Liver (tissue), 9 donors: ENCODE data around the gene IFT52. TPM values are rescaled to one million over a fixed set of nuclear protein-coding genes. Genes with fewer than 3 reads are reported as not detected.

ENCODE experiments used
- DNase-seq: peaks from one replicate; pipeline ENCODE4 v3.0.0-alpha.2; 2017; ENCODE audit warnings: low spot score
- H3K27ac ChIP-seq, 2 donors: one replicate each; pipeline ENCODE4 v1.7.0; 2013; ENCODE audit warnings: inconsistent platforms in 2 of 2, low read length in 2 of 2, control low read depth in 1 of 2, low read depth in 1 of 2, mild to moderate bottlenecking in 1 of 2
- H3K27me3 ChIP-seq, 4 donors: one replicate each; pipeline versions ENCODE4 v1.6.1 to v1.7.0; 2013; ENCODE audit warnings: low read length in 3 of 4, inconsistent platforms in 1 of 4, mild to moderate bottlenecking in 1 of 4, moderate library complexity in 1 of 4; ENCODE audit not compliant: control insufficient read depth in 4 of 4, insufficient read depth in 4 of 4
- H3K36me3 ChIP-seq, 4 donors: one replicate each; pipeline versions ENCODE4 v1.6.1 to v1.7.0; 2013; ENCODE audit warnings: low read length in 3 of 4, mild to moderate bottlenecking in 3 of 4, low read depth in 1 of 4, moderate library complexity in 1 of 4; ENCODE audit not compliant: control insufficient read depth in 4 of 4, insufficient read depth in 3 of 4
- H3K4me1 ChIP-seq, 4 donors: one replicate each; pipeline versions ENCODE4 v1.6.1 to v1.7.0; 2013; ENCODE audit warnings: low read length in 3 of 4, mild to moderate bottlenecking in 3 of 4, moderate library complexity in 1 of 4; ENCODE audit not compliant: control insufficient read depth in 4 of 4, insufficient read depth in 4 of 4
- H3K4me3 ChIP-seq, 3 donors: one replicate each; pipeline versions ENCODE4 v1.6.1 to v1.7.0; 2013; ENCODE audit warnings: low read length in 3 of 3, control low read depth in 1 of 3, low read depth in 1 of 3, mild to moderate bottlenecking in 1 of 3
- H3K9ac ChIP-seq, 2 donors: one replicate each; pipeline ENCODE4 v1.7.0; 2013; ENCODE audit warnings: low read length in 2 of 2, mild to moderate bottlenecking in 2 of 2, moderate library complexity in 2 of 2, control low read depth in 1 of 2, low read depth in 1 of 2
- H3K9me3 ChIP-seq, 4 donors: one replicate each; pipeline versions ENCODE4 v1.6.1 to v1.7.0; 2013; ENCODE audit warnings: low read length in 3 of 4; ENCODE audit not compliant: control insufficient read depth in 4 of 4
- ATF3 ChIP-seq: IDR thresholded peaks from 2 replicates; pipeline ENCODE4 v1.6.1; 2016; ENCODE audit warnings: antibody characterized with exemption
- CTCF ChIP-seq: fragments of 150-350 bp; IDR thresholded peaks from 2 replicates; pipeline ENCODE4 v1.5.1; 2017; ENCODE audit warnings: improper control_type of control experiment, low read depth, low read length; ENCODE audit not compliant: missing input control
- EGR1 ChIP-seq, 2 donors: IDR thresholded peaks; 2 replicates each; pipeline ENCODE4 v1.6.1; 2016 to 2018; ENCODE audit warnings: antibody characterized with exemption in 2 of 2, low read depth in 2 of 2
- FOXA1 ChIP-seq: IDR thresholded peaks from 2 replicates; pipeline ENCODE4 v1.6.1; 2016; ENCODE audit warnings: antibody characterized with exemption
- FOXA2 ChIP-seq: IDR thresholded peaks from 2 replicates; pipeline ENCODE4 v1.6.1; 2016; ENCODE audit warnings: antibody characterized with exemption
- GABPA ChIP-seq, 2 donors: IDR thresholded peaks in 1 of 2; conservative IDR thresholded peaks in 1 of 2; 2 replicates each; pipeline ENCODE4 v1.6.1; 2016; ENCODE audit warnings: antibody characterized with exemption in 2 of 2, mild to moderate bottlenecking in 1 of 2, moderate library complexity in 1 of 2
- HNF4A ChIP-seq, 2 donors: conservative IDR thresholded peaks; 2 replicates each; pipeline ENCODE4 v1.6.1; 2016; ENCODE audit warnings: antibody characterized with exemption in 2 of 2, mild to moderate bottlenecking in 2 of 2
- HNF4G ChIP-seq: IDR thresholded peaks from 2 replicates; pipeline ENCODE4 v1.6.1; 2016; ENCODE audit warnings: antibody characterized with exemption
- JUND ChIP-seq, 2 donors: IDR thresholded peaks; 2 replicates each; pipeline ENCODE4 v1.6.1; 2016; ENCODE audit warnings: antibody characterized with exemption in 2 of 2
- MAX ChIP-seq: IDR thresholded peaks from 2 replicates; pipeline ENCODE4 v1.6.1; 2016; ENCODE audit warnings: antibody characterized with exemption
- NR2F2 ChIP-seq: IDR thresholded peaks from 2 replicates; pipeline ENCODE4 v1.6.1; 2016; ENCODE audit warnings: antibody characterized with exemption
- RAD21 ChIP-seq, 2 donors: IDR thresholded peaks; 2 replicates each; pipeline ENCODE4 v1.6.1; 2016; ENCODE audit warnings: antibody characterized with exemption in 2 of 2, mild to moderate bottlenecking in 2 of 2
- REST ChIP-seq: IDR thresholded peaks from 2 replicates; pipeline ENCODE4 v1.6.1; 2016; ENCODE audit warnings: antibody characterized with exemption, mild to moderate bottlenecking
- RXRA ChIP-seq, 2 donors: IDR thresholded peaks; 2 replicates each; pipeline ENCODE4 v1.6.1; 2017 to 2018; ENCODE audit warnings: antibody characterized with exemption in 2 of 2, mild to moderate bottlenecking in 1 of 2
- SP1 ChIP-seq: IDR thresholded peaks from 2 replicates; pipeline ENCODE4 v1.6.1; 2018; ENCODE audit warnings: antibody characterized with exemption, mild to moderate bottlenecking
- TAF1 ChIP-seq: conservative IDR thresholded peaks from 2 replicates; pipeline ENCODE4 v1.6.1; 2016; ENCODE audit warnings: antibody characterized with exemption, mild to moderate bottlenecking
- YY1 ChIP-seq: IDR thresholded peaks from 2 replicates; pipeline ENCODE4 v1.6.1; 2016; ENCODE audit warnings: antibody characterized with exemption, mild to moderate bottlenecking
- ZBTB33 ChIP-seq: IDR thresholded peaks from 2 replicates; pipeline ENCODE4 v1.6.1; 2016; ENCODE audit warnings: antibody characterized with exemption
- WGBS: extraction: QIAGEN DNeasy Blood & Tissue Kit; methylation state at CpG from one replicate; pipeline ENCODE4 v1.1.7; 2013; 5-methylcytosine and 5-hydroxymethylcytosine counted together
- polyA plus RNA-seq, 2 donors: library from polyadenylated mRNA; stranded (reverse) in 1 of 2; unstranded in 1 of 2; fragments of 200-250 nt in 1 of 2; fragments of >200 nt in 1 of 2; fragmentation: Nextera tagmentation in 1 of 2; extraction: Ambion mirVana in 1 of 2; gene quantifications; one replicate each; pipeline versions ENCODE4 v1.2.1 to v1.2.3, GENCODE V29; 2013 to 2015
- total RNA-seq, 2 donors: library from RNA; depleted of rRNA; stranded (reverse); fragments of >200 nt; gene quantifications; one replicate each; pipeline ENCODE4 v1.2.3, GENCODE V29; 2014
- donor health status: healthy.
- donor health status: healthy.
- donor health status: healthy.
- donor health status: healthy.
- donor health status: healthy.

Gene IFT52
- total and polyA plus RNA-seq, 4 donors = 3.3 to 24.3 (median 4.8) TPM

- H3K4me3 ChIP-seq = no peak overlapping the region
- H3K27me3 ChIP-seq = no peaks in the 10 kb centered on the region
- TF ChIP-seq JUND (IDR thresholded peaks at IDR 0.05) (peak; percentile 20 to 23), MAX (no peak), RXRA (IDR thresholded peaks at IDR 0.05) (peak; percentile 61 to 72), FOXA1 (peak; percentile 8), ZBTB33 (no peak), EGR1 (IDR thresholded peaks at IDR 0.05; ENCODE audit: low read depth in 2 of 2) (no peak), RAD21 (IDR thresholded peaks at IDR 0.05) (peak in 1 of 2 donors; percentile 48), GABPA (IDR thresholded peaks at IDR 0.05 in 1 of 2, conservative IDR thresholded peaks at IDR 0.05 in 1 of 2) (no peak), SP1 (peak; percentile 47), HNF4A (conservative IDR thresholded peaks at IDR 0.05) (peak; percentile 53 to 64), HNF4G (no peak), YY1 (no peak), REST (no peak), FOXA2 (peak; percentile 35), ATF3 (peak; percentile 58), NR2F2 (no peak), TAF1 (no peak), CTCF (no peak)
- H3K9ac ChIP-seq = no peak overlapping the region
- H3K36me3 ChIP-seq = peaks cover 5 to 47% (median 36%) of the 10 kb centered on the region in 4 donors
- no peaks in the 10 kb centered on the region for H3K9me3 ChIP-seq
- H3K4me1 ChIP-seq = peaks cover 0 to 17% (median 16%) of the 10 kb centered on the region in 4 donors
- WGBS = 22% methylated on average over 2 of the region's 2 CpGs
- DNase-seq = peak; percentile 92
- peak overlapping the region; percentile 41 to 57 for H3K27ac ChIP-seq
Observed at GRCh38 chr20:43583982-43584432, 6.7 kb upstream of the IFT52 start.
